Pons (tissue), 1 donor: ENCODE results near the gene OSBPL2.
A peak's percentile ranks its signal among the peaks of the same experiment; 100 is the strongest.

Experiments used
- DNase-seq: peaks from one replicate; pipeline ENCODE4 v3.0.0-alpha.2; 2016; ENCODE audit warnings: low spot score

Gene OSBPL2

GRCh38 chr20:62237801-62238568, at the start of gene OSBPL2:
Gene OSBPL2 (plus strand): TSS chr20:62238521. CDS start chr20:62256185, 17,664 bp downstream.
- DNase-seq = peak; percentile 99

GRCh38 chr20:62190639-62191411, 47.5 kb upstream of the OSBPL2 start:
- DNase-seq = no peak

GRCh38 chr20:62191781-62192559, 46.4 kb upstream of the OSBPL2 start:
- no peak for DNase-seq

GRCh38 chr20:62192635-62193034, 45.7 kb upstream of the OSBPL2 start:
- no peak for DNase-seq

GRCh38 chr20:62193079-62194025, 45.0 kb upstream of the OSBPL2 start:
- no peak for DNase-seq

- no peak for DNase-seq
Observed at GRCh38 chr20:62195075-62195405, 43.3 kb upstream of the OSBPL2 start.

GRCh38 chr20:62195736-62196135, 42.6 kb upstream of the OSBPL2 start:
- DNase-seq = no peak

- no peak for DNase-seq
Observed at GRCh38 chr20:62196286-62196685, 42.0 kb upstream of the OSBPL2 start.

- no peak for DNase-seq
Observed at GRCh38 chr20:62197311-62197710, 41.0 kb upstream of the OSBPL2 start.

GRCh38 chr20:62197801-62198200, 40.5 kb upstream of the OSBPL2 start:
- no peak for DNase-seq

GRCh38 chr20:62198496-62198895, 39.8 kb upstream of the OSBPL2 start:
- no peak for DNase-seq

GRCh38 chr20:62198931-62199330, 39.4 kb upstream of the OSBPL2 start:
- DNase-seq = no peak

- no peak for DNase-seq
Observed at GRCh38 chr20:62200491-62201172, 37.7 kb upstream of the OSBPL2 start.

GRCh38 chr20:62201173-62202082, 36.9 kb upstream of the OSBPL2 start:
- no peak for DNase-seq

- DNase-seq = no peak
Observed at GRCh38 chr20:62202083-62202395, 36.3 kb upstream of the OSBPL2 start.

GRCh38 chr20:62202676-62203377, 35.5 kb upstream of the OSBPL2 start:
- DNase-seq = no peak

- DNase-seq = no peak
Observed at GRCh38 chr20:62203378-62204030, 34.8 kb upstream of the OSBPL2 start.

- no peak for DNase-seq
Observed at GRCh38 chr20:62205618-62206387, 32.5 kb upstream of the OSBPL2 start.
